HG02884 (cell line): ENCODE results near the gene DNAJB11.
"Not testable (repeated sequence)": the region's sequence is repeated elsewhere in the genome, so short reads cannot be mapped to it uniquely, and the experiment has no call there.

Experiments used
- ATAC-seq: cut with Tn5 transposase; IDR thresholded peaks from one replicate; pipeline ENCODE4 v1.9.1; 2021; ENCODE audit warnings: mild to moderate bottlenecking, moderate library complexity; ENCODE audit not compliant: unreplicated experiment

Gene DNAJB11

DNA sequence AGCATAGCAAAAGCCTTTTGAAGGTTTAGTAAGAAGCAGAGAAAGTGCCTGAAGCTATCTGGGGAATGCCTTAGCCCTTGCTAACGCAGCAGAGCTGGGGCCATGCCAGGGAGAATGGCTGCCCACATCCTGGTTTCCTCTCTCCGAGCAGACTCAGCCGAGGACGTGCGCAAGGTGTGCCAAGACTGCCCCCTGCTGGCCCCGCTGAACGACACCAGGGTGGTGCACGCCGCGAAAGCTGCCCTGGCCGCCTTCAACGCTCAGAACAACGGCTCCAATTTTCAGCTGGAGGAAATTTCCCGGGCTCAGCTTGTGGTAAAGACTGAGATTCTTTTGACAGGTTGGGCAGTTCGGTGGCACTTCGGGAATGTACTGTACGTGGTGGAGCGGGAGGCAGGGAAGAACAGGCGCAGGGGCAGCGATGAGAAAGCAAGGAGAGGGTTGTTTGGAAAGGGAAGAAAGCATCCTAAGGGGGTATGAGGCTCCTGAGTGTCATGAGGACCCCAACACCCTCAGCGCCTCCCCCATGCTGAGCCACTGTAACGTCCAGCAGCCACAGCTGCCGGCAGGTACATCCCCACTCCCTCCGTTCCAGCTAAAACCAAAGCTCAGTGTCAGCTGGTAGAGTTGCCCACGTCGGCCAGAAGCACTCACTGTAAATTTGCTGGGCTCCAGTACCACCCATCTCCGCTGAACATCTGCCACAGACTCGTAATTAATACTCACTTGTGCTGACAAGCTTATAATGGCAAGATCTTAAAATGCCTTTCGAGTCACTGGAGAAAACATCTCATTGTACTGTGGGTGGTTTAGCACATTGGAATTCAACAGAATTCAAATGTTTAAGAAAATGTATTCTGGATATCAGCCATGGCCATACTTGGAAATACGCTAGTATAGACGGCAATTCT lies 46.8 kb downstream of the DNAJB11 start:
- ATAC-seq, result peak; percentile 95

DNA sequence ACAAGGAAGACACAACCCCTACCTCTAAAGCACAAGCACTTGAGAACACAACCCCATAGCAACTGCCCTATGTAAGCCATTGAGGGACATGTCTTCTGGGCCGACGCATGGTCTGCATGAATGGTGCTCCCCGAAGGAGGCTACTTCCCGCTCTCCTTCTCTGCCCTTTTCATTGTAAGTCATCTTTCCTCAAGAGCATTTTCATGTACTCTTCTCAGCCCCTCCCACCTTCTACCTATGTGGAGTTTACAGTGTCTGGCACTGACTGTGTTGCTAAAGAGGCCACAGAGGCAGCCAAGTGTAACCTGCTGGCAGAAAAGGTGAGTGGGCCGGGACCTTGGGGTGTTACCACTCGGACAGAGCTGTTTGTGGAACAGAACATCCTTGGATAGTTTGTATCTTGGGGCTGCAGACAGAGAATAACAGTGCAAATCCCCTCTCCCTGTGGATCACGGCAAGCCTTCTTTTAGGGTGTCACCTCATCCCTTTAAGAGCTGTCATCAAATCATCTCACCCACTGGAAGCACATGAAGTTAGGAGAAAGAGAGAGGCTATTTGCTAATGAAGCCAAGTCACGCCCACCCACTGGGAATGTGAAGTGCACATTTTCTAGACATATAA lies 47.9 kb downstream of the DNAJB11 start:
- no peak for ATAC-seq

DNA sequence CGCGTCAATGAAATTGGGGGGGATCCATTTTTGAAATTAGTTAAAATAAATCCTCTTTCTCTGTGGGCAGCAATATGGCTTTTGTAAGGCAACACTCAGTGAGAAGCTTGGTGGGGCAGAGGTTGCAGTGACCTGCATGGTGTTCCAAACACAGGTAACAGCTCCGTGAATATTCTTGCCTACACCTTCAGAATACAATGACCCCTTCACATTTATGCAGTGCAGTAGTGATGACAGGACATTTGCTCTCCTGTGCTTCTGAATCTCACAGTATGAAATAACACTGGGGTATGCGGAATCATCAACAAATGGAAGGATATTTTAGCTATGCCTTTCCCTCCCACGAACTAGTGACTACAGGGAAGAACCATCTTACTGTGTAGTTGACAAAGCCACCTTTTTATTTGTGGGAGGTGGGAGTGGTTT lies 49.3 kb downstream of the DNAJB11 start:
- no peak for ATAC-seq

DNA sequence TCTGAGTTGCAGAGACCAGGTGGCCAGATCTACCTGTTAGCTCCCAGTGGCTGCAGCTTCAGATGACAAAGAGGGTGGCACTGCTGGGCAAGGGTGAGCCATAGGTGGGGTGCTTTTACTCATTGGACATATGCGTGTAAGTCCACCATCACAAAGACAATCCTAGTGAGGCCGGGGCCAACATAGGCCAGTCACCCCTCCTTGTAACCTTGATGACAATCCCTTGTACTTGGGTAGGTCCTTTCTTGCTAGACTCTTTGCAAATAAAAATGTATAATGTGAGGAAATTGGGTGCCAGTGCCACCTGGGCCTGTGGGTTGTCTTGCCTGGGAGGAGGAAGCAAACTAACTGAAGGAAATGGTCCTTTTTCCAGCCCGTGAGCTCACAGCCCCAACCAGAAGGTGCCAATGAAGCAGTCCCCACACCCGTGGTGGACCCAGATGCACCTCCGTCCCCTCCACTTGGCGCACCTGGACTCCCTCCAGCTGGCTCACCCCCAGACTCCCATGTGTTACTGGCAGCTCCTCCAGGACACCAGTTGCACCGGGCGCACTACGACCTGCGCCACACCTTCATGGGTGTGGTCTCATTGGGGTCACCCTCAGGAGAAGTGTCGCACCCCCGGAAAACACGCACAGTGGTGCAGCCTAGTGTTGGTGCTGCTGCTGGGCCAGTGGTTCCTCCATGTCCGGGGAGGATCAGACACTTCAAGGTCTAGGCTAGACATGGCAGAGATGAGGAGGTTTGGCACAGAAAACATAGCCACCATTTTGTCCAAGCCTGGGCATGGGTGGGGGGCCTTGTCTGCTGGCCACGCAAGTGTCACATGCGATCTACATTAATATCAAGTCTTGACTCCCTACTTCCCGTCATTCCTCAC lies 49.9 kb downstream of the DNAJB11 start:
- no peak for ATAC-seq

DNA sequence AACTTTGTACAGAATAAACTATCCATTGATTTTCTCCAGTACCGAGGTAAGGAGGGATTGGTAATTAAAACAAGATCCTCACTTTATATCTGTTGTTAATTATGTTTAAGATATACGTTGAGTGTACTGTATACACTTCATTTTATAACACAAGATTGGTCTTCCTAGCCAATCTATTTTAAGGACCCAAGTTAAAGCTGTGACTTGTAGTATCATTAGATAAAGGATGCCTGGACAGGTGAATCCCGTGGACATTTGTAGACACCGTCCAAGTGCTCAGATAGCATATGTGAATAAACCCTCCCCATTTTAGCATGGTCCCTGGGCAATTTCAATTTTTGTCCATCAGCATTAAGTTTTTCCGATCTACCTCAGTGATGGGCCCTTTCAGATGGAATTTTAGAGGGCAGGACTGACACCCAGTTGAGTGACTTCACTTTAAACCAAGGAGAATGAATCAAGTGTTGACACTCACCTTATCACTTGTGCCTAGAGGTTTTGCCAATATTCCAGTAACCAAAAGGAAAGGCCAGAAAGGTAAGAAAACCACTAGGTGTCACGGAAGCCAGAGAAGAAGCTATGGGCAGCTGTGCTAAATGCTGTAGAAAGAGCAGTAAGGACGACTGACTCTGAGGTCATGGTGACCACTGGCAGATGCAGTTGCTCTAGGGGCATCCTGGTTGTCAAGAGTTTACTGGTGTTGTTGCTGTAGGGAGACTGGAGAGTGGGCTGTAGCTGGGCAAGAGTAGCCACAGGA lies 51.6 kb downstream of the DNAJB11 start:
- ATAC-seq, result no peak

DNA sequence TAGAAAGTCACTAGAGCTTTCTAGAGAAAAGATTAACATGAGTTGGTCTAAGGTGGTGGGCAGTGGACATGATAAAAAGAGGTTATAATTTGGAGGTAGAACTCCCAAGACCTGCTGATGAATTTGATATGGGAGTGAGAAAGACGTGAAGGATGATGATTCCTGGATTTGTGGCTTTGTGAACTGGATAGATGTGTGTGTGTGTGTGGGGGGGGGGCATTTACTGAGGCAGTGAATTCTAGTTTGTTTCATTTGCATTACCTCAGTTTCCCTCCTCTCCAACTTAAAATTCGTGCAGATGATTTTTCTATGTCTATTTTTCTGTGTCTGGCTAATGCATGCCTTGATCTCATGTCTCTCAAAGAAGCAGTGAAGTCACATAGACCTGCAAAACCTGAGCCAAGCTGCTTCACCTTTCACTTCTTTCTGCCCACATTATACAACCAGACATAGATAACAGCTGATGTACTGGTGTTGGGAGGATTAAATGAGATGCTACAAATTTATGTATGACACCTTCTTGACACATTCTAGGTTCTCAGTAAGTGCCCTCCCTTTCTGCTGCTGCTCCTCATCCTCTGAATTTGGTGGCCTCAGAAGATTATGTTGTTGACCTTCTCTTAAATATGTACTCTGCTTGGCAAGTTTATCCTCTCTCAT lies 52.3 kb downstream of the DNAJB11 start:
- ATAC-seq, result no peak

DNA sequence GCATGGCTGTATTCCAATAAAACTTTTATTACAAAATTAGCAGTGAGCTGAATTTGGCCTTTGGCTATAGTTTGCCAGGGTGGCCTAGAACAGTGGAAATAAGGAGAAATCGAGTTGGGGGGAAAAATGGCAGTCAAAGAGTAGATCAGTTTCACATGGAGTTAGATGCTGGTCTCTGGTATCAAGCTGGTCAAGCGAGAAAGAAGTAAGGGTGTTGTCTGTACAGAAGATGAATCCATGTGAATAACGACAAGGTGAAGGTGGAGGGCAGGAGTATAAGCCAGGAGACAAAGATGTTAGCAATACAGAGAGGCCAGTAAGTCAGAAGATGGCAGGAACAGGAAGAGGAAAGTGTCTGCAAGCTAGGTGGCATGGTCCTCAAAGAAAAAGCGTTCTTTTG lies 54.1 kb downstream of the DNAJB11 start:
- ATAC-seq, result no peak

DNA sequence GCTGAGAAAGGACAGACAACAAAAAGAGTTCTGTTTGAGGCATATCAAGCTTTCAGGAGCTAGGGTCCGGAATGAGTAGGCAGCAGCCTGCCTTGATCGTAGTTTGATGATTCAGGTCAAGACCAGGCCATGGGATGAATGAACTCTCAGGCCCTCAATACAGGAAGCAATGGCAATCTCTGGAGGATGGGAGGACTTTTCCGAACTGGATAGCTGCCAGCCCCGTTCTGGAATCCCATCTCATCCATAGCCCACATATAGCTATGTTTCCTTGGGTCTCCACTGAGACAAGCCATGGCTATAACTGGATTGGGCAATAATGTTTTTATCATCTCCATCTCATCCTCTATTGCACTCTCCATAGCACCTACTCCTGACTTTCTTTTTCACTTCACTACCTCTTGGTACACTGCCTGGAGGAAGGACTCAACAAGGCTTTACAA lies 55.1 kb downstream of the DNAJB11 start:
- ATAC-seq, result no peak

DNA sequence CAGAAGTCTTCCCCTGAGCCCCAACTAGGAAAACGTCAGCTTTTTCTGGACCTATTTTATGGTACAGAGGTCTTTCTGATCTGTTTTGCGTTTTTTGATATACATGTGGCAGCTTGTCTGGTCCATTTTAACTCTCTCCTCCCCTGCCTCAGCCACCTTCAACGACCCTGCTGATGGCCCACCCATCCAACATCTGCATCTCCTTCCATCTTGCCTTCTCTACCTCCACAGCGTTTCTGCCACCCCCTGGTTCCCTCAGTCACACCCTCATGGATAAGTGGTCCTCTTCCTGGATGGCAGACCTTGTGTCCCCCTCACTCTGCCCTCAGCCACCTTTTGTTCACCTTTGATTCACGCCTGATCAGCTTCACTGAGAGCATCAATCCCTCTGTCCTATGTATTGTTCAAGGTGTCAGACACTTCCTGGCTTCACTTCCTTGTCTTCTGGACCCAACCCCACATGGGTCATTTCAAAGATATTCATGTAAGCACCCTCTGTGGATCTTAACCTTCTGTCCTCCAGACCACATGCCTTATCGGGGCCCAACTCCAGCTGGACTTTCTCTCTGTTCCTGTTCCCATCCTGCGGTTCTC lies 55.8 kb downstream of the DNAJB11 start:
- ATAC-seq, result no peak

DNA sequence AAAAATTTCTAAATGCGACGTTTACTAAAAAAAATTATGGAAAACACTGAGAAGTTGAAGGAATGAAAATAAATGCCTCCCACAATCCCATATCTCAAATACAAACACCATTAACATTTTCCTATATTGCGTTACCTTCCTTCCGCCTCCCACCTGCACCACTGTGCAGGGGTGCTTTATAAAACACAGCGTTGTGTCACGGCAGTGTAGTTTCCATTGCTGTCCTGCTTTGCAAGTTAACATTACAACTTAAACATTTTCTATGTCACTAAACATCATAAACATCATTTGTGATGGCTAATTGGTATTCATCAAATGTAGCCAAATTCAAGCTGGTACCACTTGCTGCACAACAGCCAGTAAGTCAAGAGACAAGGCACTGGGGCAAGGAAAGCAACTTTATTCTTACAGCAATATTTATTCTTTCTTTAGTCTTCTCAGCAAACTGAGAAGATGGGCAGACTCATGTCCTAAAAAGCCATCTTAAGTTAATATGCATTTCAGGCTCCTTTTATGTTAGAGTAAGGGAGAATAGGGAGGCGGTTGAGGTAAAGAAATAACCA lies 57.4 kb downstream of the DNAJB11 start:
- ATAC-seq, result no peak

DNA sequence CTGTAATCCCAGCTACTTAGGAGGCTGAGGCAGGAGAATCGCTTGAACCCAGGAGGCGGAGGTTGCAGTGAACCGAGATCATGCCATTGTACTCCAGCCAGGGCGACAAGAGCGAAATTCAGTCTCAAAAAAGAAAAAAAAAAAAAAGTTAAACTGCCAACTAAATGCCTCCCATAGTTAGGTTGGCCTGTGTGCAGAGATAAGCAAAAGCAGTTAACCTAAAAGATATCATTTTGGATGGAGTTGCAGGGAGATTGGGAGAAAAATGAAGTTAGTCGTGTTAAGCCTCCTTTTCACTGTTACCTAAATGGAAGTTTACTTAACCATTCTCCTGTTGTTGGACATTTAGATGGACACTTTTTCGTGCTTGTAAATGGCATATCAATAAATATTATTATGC lies 58.2 kb downstream of the DNAJB11 start:
- no peak for ATAC-seq

DNA sequence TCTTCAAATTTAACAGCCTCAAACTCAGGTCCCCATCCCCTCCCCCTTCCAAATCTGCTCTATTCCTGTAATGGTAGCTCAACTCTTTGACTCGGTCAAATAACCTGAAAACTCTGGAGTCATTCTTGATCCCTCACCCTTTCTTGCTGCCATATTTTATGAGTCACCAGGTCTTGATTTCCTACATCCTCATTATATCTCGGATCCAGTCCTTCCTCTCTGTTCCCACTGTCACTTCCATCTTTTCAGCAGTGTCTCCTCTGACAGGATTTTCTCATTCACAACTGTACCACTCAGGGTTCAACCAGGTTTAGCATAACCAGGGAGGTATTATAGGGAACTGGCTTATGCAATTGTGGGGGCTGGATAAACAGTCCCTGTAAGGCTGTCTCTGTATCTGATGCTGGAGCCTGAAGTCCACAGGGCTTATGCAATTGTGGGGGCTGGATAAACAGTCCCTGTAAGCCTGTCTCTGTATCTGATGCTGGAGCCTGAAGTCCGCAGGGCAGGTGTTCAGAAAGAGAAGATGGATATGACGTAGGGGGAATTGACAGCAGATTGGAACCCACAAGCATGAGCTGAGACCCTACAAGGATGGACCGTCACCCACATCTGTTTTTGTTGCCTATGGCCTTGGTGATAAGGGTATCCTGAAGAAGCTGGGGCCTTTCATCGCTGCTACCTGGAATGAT lies 60.6 kb downstream of the DNAJB11 start:
- no peak for ATAC-seq

DNA sequence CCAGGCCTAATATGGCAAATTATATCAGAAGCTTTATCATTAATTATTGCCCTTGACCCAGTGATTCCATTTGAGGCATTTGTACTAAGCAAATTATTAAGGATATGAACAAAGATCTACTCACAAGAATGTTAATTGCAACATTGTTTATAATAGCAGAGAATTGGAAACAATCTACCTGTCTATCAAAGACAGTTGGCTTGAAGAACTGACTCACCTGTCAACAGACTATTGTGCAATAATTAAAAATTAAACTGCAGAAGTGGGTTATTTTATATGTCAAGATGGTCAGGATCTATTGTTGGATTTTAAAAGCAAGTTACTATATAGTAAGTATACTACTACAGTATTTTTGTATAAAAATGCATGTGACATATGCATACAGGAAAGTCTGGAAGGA lies 63.0 kb downstream of the DNAJB11 start:
- ATAC-seq, result no peak

DNA sequence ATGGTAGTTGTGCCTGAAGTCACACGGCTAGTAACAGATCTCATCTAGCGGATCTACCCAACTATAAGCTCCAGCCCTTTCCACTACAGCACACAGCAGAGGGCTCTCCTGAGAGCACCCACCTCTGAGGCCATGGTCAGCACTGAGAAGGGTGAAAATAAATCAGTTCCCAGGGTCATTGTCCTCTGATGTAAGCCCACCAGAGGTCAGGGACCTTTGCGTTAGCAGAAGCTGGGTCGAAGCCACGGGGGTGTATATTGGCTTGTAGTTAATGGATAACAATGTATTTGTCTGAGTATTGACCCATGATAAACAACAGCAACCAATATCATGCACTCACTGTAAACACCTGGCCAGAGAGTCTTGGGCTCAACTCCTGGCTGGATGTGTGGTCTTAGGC lies 63.7 kb downstream of the DNAJB11 start:
- not testable (repeated sequence) for ATAC-seq
